Hepatocyte (in vitro differentiated cells): ENCODE results near the gene MTCH1.

ENCODE experiments used
- CTCF ChIP-seq: fragments of 200-600 bp; sonication (generic); IDR thresholded peaks from 2 replicates; pipeline ENCODE4 v1.5.1; 2016; ENCODE audit warnings: antibody characterized with exemption, mild to moderate bottlenecking; ENCODE audit not compliant: poor library complexity
- EZH2 ChIP-seq: fragments of 200-600 bp; sonication (generic); IDR thresholded peaks from 2 replicates; pipeline ENCODE4 v1.6.1; 2016; ENCODE audit warnings: antibody characterized with exemption, mild to moderate bottlenecking, borderline replicate concordance
- EZH2phosphoT487 ChIP-seq: fragments of 200-600 bp; sonication (generic); IDR thresholded peaks from one replicate; pipeline ENCODE4 v1.6.1; 2018; ENCODE audit warnings: antibody characterized with exemption, mild to moderate bottlenecking, low read depth, moderate library complexity; ENCODE audit not compliant: unreplicated experiment, severe bottlenecking

GRCh38 chr6:36998723-36999038, 12.7 kb upstream of the MTCH1 start:
- TF ChIP-seq CTCF: no peak
- TF ChIP-seq EZH2phosphoT487: no peak
- no peak for TF ChIP-seq EZH2
